H1 (cell line): ENCODE measurements around the gene TTC27. TPM values are rescaled to one million over a fixed set of nuclear protein-coding genes. Genes with fewer than 3 reads are reported as not detected.

Experiments
- CTCF ChIA-PET: fragments of 300-600 bp; sonication (Branson Sonifier 250); formaldehyde crosslinking; loops from one replicate; lab custom pipeline; 2021; ENCODE audit not compliant: partially characterized antibody; lab: Charles Lee
- POLR2A ChIA-PET: fragments of 300-600 bp; sonication (Branson Sonifier 250); formaldehyde crosslinking; loops from one replicate; lab custom pipeline; 2021; ENCODE audit warnings: inconsistent platforms; ENCODE audit not compliant: partially characterized antibody; lab: Charles Lee
- DNase-seq, 2 experiments: peaks; one replicate each; pipeline versions ENCODE4 v3.0.0 to v3.0.0-alpha.2; 2010 to 2022; ENCODE audit warnings: low spot score in 2 of 2, low read depth in 1 of 2, mixed read lengths in 1 of 2
- FAIRE-seq: peaks from 2 replicates; lab custom pipeline; 2011; peaks lifted over from hg19 to GRCh38; lab: Jason Lieb, UNC
- H2AFZ ChIP-seq: 2 replicates; pipeline ENCODE4 v1.8.1; 2012; ENCODE audit warnings: low read length, inconsistent platforms
- H2AK5ac ChIP-seq: 2 replicates; pipeline ENCODE4 v1.6.1; 2013; ENCODE audit warnings: low read depth, low read length
- H2BK120ac ChIP-seq: replicated peaks from 2 replicates; pipeline ENCODE3; 2013; ENCODE audit warnings: low read depth, low read length, inconsistent platforms
- H2BK12ac ChIP-seq: 2 replicates; pipeline ENCODE4 v1.6.1; 2013; ENCODE audit warnings: low read depth, low read length
- H2BK15ac ChIP-seq: 2 replicates; pipeline ENCODE4 v1.6.1; 2013; ENCODE audit warnings: low read length
- H2BK20ac ChIP-seq: 2 replicates; pipeline ENCODE4 v1.6.1; 2013; ENCODE audit warnings: low read length
- H2BK5ac ChIP-seq: 2 replicates; pipeline ENCODE4 v1.6.1; 2013; ENCODE audit warnings: low read depth, low read length
- H3K14ac ChIP-seq: 2 replicates; pipeline ENCODE4 v1.6.1; 2013; ENCODE audit warnings: inconsistent platforms; ENCODE audit not compliant: insufficient read length
- H3K18ac ChIP-seq: 2 replicates; pipeline ENCODE4 v1.6.1; 2013; ENCODE audit warnings: low read length; ENCODE audit errors: extremely low read depth
- H3K23ac ChIP-seq: 2 replicates; pipeline ENCODE4 v1.6.1; 2013; ENCODE audit warnings: inconsistent platforms; ENCODE audit not compliant: insufficient read length
- H3K23me2 ChIP-seq: 2 replicates; pipeline ENCODE4 v1.6.1; 2013; ENCODE audit warnings: low read depth, low read length
- H3K27ac ChIP-seq: 2 replicates; pipeline ENCODE4 v1.6.1; 2011; ENCODE audit warnings: low read depth, low read length, inconsistent platforms
- H3K27me3 ChIP-seq, 4 experiments: replicated peaks in 1 of 4; 1 replicate in 1 of 4; 2 replicates in 3 of 4; pipeline versions ENCODE4 v1.6.1 to v1.8.1; 2011 to 2013; ENCODE audit warnings: low read length in 3 of 4, mild to moderate bottlenecking in 3 of 4, inconsistent platforms in 2 of 4, mixed read lengths in 2 of 4, moderate library complexity in 1 of 4; ENCODE audit not compliant: control insufficient read depth in 3 of 4, insufficient read depth in 3 of 4; ENCODE audit errors: extremely low read depth in 1 of 4
- H3K36me3 ChIP-seq, 4 experiments: 2 replicates each; pipeline versions ENCODE4 v1.6.1 to v1.8.1; 2011 to 2013; ENCODE audit warnings: mild to moderate bottlenecking in 4 of 4, low read length in 3 of 4, moderate library complexity in 2 of 4, control low read depth in 1 of 4, inconsistent platforms in 1 of 4; ENCODE audit not compliant: insufficient read depth in 4 of 4, control insufficient read depth in 2 of 4
- H3K4ac ChIP-seq: replicated peaks from 2 replicates; pipeline ENCODE3; 2013; ENCODE audit warnings: low read length, low read depth, mixed read lengths, inconsistent platforms; ENCODE audit not compliant: insufficient read length
- H3K4me1 ChIP-seq, 4 experiments: replicated peaks in 1 of 4; 1 replicate in 1 of 4; 2 replicates in 3 of 4; pipeline versions ENCODE4 v1.6.1 to v1.8.1; 2011 to 2013; ENCODE audit warnings: low read length in 3 of 4, inconsistent platforms in 2 of 4, mixed read lengths in 1 of 4; ENCODE audit not compliant: insufficient read depth in 4 of 4, control insufficient read depth in 3 of 4
- H3K4me2 ChIP-seq, 2 experiments: 2 replicates each; pipeline versions ENCODE4 v1.6.1 to v1.8.1; 2011 to 2013; ENCODE audit warnings: low read depth in 2 of 2, low read length in 2 of 2, control low read depth in 1 of 2, inconsistent platforms in 1 of 2, mild to moderate bottlenecking in 1 of 2; ENCODE audit not compliant: insufficient read depth in 1 of 2
- H3K4me3 ChIP-seq, 4 experiments: fragments of 200-600, 300-600 bp in 1 of 4; sonication (generic), shearing (Covaris generic), sonication (Bioruptor Twin) in 1 of 4; 2 replicates each; pipeline versions ENCODE4 v1.5.1 to v1.8.1; 2011 to 2016; ENCODE audit warnings: low read length in 4 of 4, low read depth in 3 of 4, control low read depth in 2 of 4, inconsistent platforms in 2 of 4, mild to moderate bottlenecking in 2 of 4, mixed read lengths in 1 of 4, moderate library complexity in 1 of 4; ENCODE audit not compliant: insufficient read depth in 2 of 4; ENCODE audit errors: extremely low read depth in 1 of 4
- H3K56ac ChIP-seq: replicated peaks from 2 replicates; pipeline ENCODE3; 2013; ENCODE audit warnings: low read depth, mild to moderate bottlenecking, mixed read lengths, low read length, inconsistent platforms; ENCODE audit not compliant: insufficient read length
- H3K79me1 ChIP-seq: 2 replicates; pipeline ENCODE4 v1.6.1; 2013; ENCODE audit warnings: low read depth, low read length, control low read depth
- H3K79me2 ChIP-seq, 2 experiments: 2 replicates each; pipeline versions ENCODE4 v1.6.1 to v1.8.1; 2012 to 2013; ENCODE audit warnings: low read length in 2 of 2, mild to moderate bottlenecking in 2 of 2, inconsistent platforms in 1 of 2; ENCODE audit not compliant: insufficient read depth in 2 of 2, control insufficient read depth in 1 of 2
- H3K9ac ChIP-seq, 4 experiments: replicated peaks in 1 of 4; 1 replicate in 1 of 4; 2 replicates in 3 of 4; pipeline versions ENCODE4 v1.6.1 to v1.8.1; 2011 to 2013; ENCODE audit warnings: low read depth in 3 of 4, low read length in 3 of 4, control low read depth in 2 of 4, mild to moderate bottlenecking in 2 of 4, moderate library complexity in 2 of 4, inconsistent platforms in 1 of 4; ENCODE audit errors: extremely low read depth in 1 of 4
- H3K9me3 ChIP-seq, 2 experiments: 2 replicates each; pipeline versions ENCODE4 v1.6.1 to v1.8.1; 2012 to 2013; ENCODE audit warnings: mild to moderate bottlenecking in 2 of 2, moderate library complexity in 2 of 2, control low read depth in 1 of 2, inconsistent platforms in 1 of 2, low read depth in 1 of 2, low read length in 1 of 2, mixed read lengths in 1 of 2; ENCODE audit not compliant: insufficient read depth in 2 of 2
- H4K20me1 ChIP-seq, 2 experiments: replicated peaks in 1 of 2; 2 replicates each; pipeline versions ENCODE3 to v1.8.1; 2011 to 2013; ENCODE audit warnings: inconsistent platforms in 2 of 2, low read length in 2 of 2, mild to moderate bottlenecking in 1 of 2; ENCODE audit not compliant: insufficient read depth in 2 of 2, control insufficient read depth in 1 of 2
- H4K5ac ChIP-seq: 2 replicates; pipeline ENCODE4 v1.6.1; 2013; ENCODE audit warnings: low read length, low read depth, mixed read lengths, inconsistent platforms; ENCODE audit not compliant: insufficient read length
- H4K8ac ChIP-seq: 2 replicates; pipeline ENCODE4 v1.8.0; 2013; ENCODE audit warnings: mild to moderate bottlenecking, moderate library complexity, low read length, inconsistent platforms; ENCODE audit not compliant: insufficient read depth; ENCODE audit errors: extremely low read depth
- H4K91ac ChIP-seq: replicated peaks from 2 replicates; pipeline ENCODE3; 2013; ENCODE audit warnings: low read length, mixed read lengths, inconsistent platforms; ENCODE audit not compliant: insufficient read length
- WGBS, 2 experiments: shearing (Covaris generic) in 1 of 2; methylation state at CpG; one replicate each; pipeline versions ENCODE4 v1.1.6 to v1.1.7; 2013 to 2015; ENCODE audit warnings: low lambda C conversion rate in 2 of 2, mixed read lengths in 2 of 2, inconsistent platforms in 1 of 2, low coverage in 1 of 2, missing lambda C conversion rate in 1 of 2; ENCODE audit not compliant: insufficient replicate concordance in 2 of 2, insufficient coverage in 1 of 2, insufficient read length in 1 of 2; ENCODE audit errors: extremely low coverage in 1 of 2, missing lambda C conversion rate in 1 of 2; 5-methylcytosine and 5-hydroxymethylcytosine counted together
- polyA plus RNA-seq, 7 experiments: library from polyadenylated mRNA; depleted of rRNA in 3 of 7; stranded (reverse) in 5 of 7; unstranded in 2 of 7; fragments of >200 nt in 5 of 7; fragments of 200-250 nt in 2 of 7; gene quantifications; 1 replicate in 5 of 7; 2 replicates in 1 of 7; 4 replicates in 1 of 7; pipeline versions ENCODE4 v1.2.1 to v1.2.3, GENCODE V29; 2011 to 2013; ENCODE audit warnings: missing spikeins in 2 of 7, mixed read lengths in 2 of 7
- total RNA-seq: library from RNA; stranded (reverse); fragmentation: NEBNext Ultra II Directional; extraction: Animal tissue kit (Norgen Biotek cat#: 25700); gene quantifications from 2 replicates; pipeline ENCODE4 v1.2.1, GENCODE V29; 2021

The TTC27 gene
- total and polyA plus RNA-seq, 2 of the 8 experiments (the other 6 are each of a cell fraction or from before 2014, with no cell fraction given) = 13.8 to 29.1 TPM

- H3K27me3 ChIP-seq = no peaks in the 10 kb centered on the region
- no peak overlapping the region for H3K23ac ChIP-seq
- no peak for FAIRE-seq
- no peak overlapping the region for H2BK12ac ChIP-seq
- H3K18ac ChIP-seq = no peak overlapping the region
- H3K14ac ChIP-seq = no peak overlapping the region
- 89% methylated on average over 4 of the region's 4 CpGs; no CpG with 5 or more reads in 1 of the 2 experiments for WGBS, 2 experiments
- no peaks in the 10 kb centered on the region for H3K4me1 ChIP-seq
- H4K20me1 ChIP-seq = no peaks in the 10 kb centered on the region
- no peak overlapping the region for H2AFZ ChIP-seq
- H4K5ac ChIP-seq = no peak overlapping the region
- no peaks in the 10 kb centered on the region for H3K79me1 ChIP-seq
- CTCF ChIA-PET = no interaction called here
- no peak overlapping the region for H4K8ac ChIP-seq
- no peak overlapping the region for H4K91ac ChIP-seq
- H3K36me3 ChIP-seq = no peaks in the 10 kb centered on the region
- no peaks in the 10 kb centered on the region for H3K79me2 ChIP-seq
- H3K4me3 ChIP-seq = no peak overlapping the region
- H3K23me2 ChIP-seq = no peaks in the 10 kb centered on the region; the same call in 1 of the 2 replicates
- no peak overlapping the region for H3K4ac ChIP-seq
- no peak overlapping the region for H3K56ac ChIP-seq
- H3K27ac ChIP-seq = no peak overlapping the region
- POLR2A ChIA-PET = no interaction called here
- no peak overlapping the region for H2BK15ac ChIP-seq
- H3K9me3 ChIP-seq = no peaks in the 10 kb centered on the region
- no peak for DNase-seq
- no peak overlapping the region for H3K9ac ChIP-seq
- no peak overlapping the region for H2BK20ac ChIP-seq
- no peak overlapping the region for H2BK5ac ChIP-seq
- no peak overlapping the region for H3K4me2 ChIP-seq
- no peak overlapping the region for H2BK120ac ChIP-seq
- no peak overlapping the region for H2AK5ac ChIP-seq
These were observed 183.2 kb downstream of the TTC27 start for GRCh38 chr2:32810909-32811495.
